Esophagus muscularis mucosa (tissue), 3 donors: ENCODE results near the gene CDH20.

Experiments
- POLR2A ChIP-seq: fragments of 450-650 bp; IDR thresholded peaks from one replicate; pipeline ENCODE4 v1.6.1; 2017; ENCODE audit warnings: antibody characterized with exemption, moderate library complexity, mild to moderate bottlenecking, low read depth
- TF ChIP-seq, protein P1 (sequence below), 3 experiments: fragments of 200-600 bp in 2 of 3; fragments of 450-650 bp in 1 of 3; sonication (generic) in 2 of 3; IDR thresholded peaks; one replicate each; pipeline ENCODE4 v1.5.1; 2017 to 2019; ENCODE audit warnings: antibody characterized with exemption in 3 of 3, mild to moderate bottlenecking in 2 of 3, moderate library complexity in 1 of 3

DNA sequence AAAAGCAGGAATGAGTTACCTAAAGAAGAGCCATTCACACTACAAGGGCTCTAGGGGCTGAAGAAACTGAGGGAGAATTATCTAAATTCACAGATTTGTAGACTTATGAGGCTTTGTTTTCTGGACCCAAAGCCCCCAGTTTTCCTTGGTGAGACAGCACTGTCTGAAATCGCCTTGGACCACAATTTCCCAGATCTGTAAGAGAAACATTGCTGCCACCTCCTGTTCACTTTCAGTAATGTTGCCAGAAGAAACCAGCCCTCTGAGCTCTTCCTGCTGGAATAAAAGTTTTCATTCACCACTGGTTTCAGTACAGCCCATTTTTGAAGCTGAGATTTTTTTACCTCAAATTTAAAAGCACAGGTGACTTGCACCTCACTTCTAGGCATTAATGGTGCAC, 169.2 kb downstream of the CDH20 start:
- TF ChIP-seq, protein P1, sequence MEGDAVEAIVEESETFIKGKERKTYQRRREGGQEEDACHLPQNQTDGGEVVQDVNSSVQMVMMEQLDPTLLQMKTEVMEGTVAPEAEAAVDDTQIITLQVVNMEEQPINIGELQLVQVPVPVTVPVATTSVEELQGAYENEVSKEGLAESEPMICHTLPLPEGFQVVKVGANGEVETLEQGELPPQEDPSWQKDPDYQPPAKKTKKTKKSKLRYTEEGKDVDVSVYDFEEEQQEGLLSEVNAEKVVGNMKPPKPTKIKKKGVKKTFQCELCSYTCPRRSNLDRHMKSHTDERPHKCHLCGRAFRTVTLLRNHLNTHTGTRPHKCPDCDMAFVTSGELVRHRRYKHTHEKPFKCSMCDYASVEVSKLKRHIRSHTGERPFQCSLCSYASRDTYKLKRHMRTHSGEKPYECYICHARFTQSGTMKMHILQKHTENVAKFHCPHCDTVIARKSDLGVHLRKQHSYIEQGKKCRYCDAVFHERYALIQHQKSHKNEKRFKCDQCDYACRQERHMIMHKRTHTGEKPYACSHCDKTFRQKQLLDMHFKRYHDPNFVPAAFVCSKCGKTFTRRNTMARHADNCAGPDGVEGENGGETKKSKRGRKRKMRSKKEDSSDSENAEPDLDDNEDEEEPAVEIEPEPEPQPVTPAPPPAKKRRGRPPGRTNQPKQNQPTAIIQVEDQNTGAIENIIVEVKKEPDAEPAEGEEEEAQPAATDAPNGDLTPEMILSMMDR (IDR thresholded peaks at IDR 0.05): peak; percentile 47 to 55 (median 50)
- TF ChIP-seq POLR2A: no peak
